Astrocyte (in vitro differentiated cells and primary cell): ENCODE results near the gene CHRFAM7A.
"Not testable (repeated sequence)": the region's sequence is repeated elsewhere in the genome, so short reads cannot be mapped to it uniquely, and the experiment has no call there.

ENCODE experiments used
- CTCF ChIP-seq: IDR thresholded peaks from 2 replicates; pipeline ENCODE4 v1.5.1; 2011; ENCODE audit warnings: low read depth, mild to moderate bottlenecking, inconsistent platforms, low read length, moderate library complexity; ENCODE audit not compliant: insufficient read depth
- EZH2 ChIP-seq: IDR thresholded peaks from 2 replicates; pipeline ENCODE4 v1.6.1; 2012; ENCODE audit warnings: mild to moderate bottlenecking, low read length, inconsistent platforms; ENCODE audit not compliant: insufficient read depth

- TF ChIP-seq CTCF, EZH2: not testable (repeated sequence)
Observed at GRCh38 chr15:30386318-30386887, 6.9 kb downstream of the CHRFAM7A start.
